ENCODE measurements around the gene DNAJB8. TPM values are rescaled to one million over a fixed set of nuclear protein-coding genes. Genes with fewer than 3 reads are reported as not detected.
A peak's percentile ranks its signal among the peaks of the same experiment; 100 is the strongest.

DNAJB8 gene
- total RNA-seq, 1 donor from 2014 or later, result not detected

GRCh38 chr3:128468285-128468790 is 1.6 kb upstream of the DNAJB8 start:
- no peak for DNase-seq (ENCODE audit: low read depth, low spot score)

DNA sequence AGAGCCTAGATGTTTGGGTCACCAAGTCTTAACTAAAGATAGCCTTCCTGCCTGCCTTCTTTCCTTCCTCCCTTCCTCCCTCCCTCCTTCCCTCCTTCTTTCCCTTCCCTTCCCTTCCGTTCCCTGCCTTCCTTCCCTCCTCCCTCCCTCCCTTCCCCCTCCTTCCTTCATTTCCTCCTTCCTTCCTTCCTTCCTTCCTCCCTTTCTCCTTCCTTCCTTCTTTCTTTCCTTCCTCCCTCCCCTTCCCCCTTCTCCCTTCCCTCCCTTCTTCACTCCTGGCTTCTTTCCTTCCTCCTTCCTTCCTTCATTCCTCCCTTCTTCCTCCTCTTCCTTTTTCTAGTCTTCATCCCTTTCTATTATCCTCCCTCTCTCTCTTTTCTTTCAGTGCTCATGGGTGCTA is 2.0 kb downstream of the DNAJB8 start:
- DNase-seq (ENCODE audit: low read depth, low spot score), result no peak

DNA sequence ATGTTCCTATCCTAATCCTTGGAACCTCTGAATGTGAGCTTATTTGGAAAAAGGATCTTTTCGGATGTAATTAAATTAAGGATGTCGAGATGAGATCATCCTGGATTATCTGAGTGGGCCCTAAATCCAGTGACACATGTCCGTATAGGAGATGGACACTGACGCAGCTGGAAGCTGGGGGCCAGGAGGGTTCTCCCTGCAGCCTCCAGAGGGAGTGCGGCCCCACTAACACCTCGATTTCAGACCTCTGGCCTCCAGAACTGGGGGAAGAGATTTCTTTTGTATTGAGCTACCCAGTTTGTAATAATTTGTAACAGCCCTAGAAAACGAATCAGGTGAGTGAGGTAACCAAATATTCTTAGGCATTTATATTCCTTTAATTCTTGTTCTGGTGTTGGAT is 2.5 kb downstream of the DNAJB8 start:
- no peak for DNase-seq (ENCODE audit: low read depth, low spot score)

GRCh38 chr3:128463771-128464170 is 2.9 kb downstream of the DNAJB8 start:
- no peak for DNase-seq (ENCODE audit: low read depth, low spot score)

- DNase-seq (ENCODE audit: low read depth, low spot score), result no peak
Observed at GRCh38 chr3:128463354-128463753, 3.3 kb downstream of the DNAJB8 start.

DNA sequence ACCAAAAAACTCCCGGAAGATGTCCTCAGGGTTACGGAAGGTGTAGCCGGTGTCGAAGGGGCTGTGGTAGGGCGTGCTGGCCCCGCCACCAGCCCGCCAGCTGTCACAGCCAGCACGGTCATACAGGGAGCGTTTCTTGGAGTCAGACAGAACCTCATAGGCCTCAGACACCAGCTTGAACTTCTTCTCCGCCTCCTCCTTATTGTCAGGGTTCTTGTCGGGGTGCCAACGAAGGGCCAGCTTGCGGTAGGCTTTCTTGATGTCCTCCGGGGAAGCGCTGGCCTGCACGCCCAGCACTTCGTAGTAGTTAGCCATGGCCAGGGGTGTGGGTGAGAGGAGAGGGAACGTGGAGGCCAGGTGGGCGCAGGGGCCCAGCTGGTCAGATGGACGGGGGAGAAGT is 3.8 kb downstream of the DNAJB8 start:
- DNase-seq (ENCODE audit: low read depth, low spot score), result no peak

- DNase-seq (ENCODE audit: low read depth, low spot score), result no peak
Observed at GRCh38 chr3:128462341-128462910, 4.3 kb downstream of the DNAJB8 start.

DNA sequence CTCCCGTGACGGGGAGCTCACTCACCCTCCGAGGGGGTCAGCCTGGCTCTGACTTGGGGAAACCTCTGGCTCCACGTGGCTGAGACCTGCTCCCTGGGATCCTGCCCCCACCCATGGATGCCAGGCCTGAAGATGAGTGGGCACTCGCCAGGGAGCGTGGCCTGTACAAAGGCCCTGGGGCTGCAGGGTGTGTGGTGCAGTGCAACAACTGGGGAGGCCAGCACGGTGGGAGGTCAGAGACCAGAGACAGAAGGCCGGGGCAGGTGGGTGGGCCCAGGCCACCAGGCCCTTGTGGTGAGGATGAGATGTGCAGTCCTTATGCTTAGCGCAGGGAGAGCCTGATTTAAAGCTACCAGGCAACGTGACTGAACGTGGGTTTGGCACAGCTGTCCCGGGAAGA is 5.0 kb downstream of the DNAJB8 start:
- DNase-seq (ENCODE audit: low read depth, low spot score), result no peak

GRCh38 chr3:128459461-128459820 is 7.2 kb downstream of the DNAJB8 start:
- DNase-seq (ENCODE audit: low read depth, low spot score), result no peak

GRCh38 chr3:128458746-128459460 is 7.8 kb downstream of the DNAJB8 start:
- no peak for DNase-seq (ENCODE audit: low read depth, low spot score)

DNA sequence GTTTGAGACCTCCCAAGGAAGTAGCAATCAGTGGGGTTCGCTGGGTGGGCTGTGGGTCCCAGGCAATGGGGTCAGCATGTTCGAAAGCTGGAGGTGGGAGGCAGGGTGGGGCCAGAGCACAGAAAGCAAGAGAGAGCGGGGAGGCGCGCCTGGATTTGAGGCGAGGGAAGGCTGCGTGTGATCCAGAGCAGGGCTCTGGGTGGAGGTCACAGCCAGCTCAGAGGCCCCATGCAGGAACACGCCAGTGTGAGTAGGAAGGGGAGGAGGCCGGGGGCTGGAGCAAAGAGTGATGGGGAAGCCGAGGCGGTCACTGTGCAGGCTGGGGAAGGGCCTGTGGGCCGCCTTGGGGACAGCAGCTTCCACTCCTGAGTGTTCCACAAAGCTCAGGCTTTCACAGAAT is 8.8 kb downstream of the DNAJB8 start:
- DNase-seq (ENCODE audit: low read depth, low spot score), result no peak

DNA sequence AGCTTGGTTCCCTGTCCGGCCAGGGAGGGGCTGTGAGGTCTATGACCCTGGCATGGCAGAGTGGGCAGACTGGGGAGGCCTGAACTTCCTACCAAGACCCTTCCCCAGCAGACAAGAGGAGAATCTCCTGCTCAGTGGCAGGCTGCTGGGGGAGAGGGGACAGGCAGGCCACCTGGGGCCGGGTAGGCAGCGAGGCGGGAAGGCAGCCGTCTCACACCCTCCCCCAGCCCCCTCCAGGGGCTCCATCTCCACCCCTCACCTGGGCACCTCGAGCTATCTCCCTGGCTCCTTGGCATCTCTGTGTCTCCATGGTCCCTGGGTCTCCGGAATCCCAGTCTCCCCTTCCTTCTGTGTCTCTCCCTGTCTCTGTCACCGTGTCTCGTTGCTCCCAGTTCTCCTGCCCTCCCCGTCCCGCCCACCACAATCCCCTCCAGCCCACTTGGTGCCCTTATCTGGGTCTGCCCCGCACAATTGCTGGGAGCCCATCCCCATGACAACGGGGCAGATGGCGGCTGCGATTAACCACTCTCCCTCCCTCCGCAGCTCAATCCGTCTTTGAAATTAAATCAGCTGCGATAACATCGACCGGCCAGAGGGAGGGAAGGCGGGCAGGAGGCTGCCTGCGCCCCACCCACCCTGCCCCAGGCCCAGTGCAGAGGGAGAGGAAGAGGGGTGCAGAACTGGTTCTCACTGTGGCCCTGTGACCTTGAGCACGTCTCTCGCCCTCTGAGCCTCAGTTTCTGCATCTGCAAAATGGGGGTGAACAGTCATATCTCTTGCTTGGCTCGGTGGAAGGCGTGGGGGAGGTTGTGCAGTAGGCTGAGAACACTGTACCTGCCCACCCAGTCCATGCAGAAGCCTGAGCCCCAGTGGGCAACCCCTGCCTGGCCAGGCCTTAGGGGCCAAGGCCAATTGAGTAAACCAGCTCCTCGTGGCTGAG is 9.6 kb downstream of the DNAJB8 start:
- DNase-seq (ENCODE audit: low read depth, low spot score), result no peak

DNA sequence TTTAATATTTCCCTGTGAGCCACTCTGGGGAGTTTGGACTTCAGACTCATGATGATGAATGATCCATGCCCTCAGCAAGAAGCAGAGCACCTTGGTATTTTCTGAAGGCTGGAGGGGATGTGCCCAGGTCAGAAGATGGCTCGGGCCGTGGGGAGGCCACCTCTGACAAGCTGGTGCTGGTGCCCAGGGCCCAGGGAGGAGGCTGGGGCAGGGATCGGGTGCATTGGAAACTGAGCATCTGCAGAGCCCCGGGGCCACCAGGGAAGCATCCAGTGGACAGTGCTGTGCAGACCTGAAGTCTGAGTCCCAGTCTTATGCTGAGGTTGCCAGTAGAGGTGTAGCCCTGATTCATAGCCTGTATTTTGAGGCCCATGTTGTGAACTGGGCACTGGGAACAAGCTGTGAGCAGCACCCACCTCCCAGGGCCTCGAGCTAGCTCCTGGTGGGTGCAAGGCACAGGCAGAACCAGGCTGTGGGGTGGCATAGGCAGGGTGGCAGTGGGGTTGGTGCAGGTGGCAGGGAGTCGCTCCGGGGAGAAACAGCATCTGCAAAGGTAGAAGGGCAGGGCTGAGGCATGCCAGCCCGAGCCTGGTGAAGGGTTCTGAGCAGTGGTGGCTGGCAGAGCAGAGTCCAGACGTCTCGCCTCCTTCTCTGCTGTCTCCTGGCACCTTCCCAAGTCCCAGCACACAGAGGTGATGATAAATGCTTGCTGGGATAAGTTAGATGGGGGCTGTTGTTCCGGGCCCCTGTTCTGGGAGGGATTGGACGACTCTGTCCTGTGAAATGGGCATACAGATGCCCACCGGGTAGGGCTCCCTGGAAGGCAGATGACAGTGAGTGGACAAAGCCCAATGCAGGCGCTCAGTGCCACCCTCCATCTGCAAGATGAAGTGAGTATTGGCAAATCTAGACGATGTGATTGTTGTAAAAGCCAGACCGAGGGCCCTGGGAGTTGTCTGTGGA is 10.6 kb downstream of the DNAJB8 start:
- DNase-seq (ENCODE audit: low read depth, low spot score), result no peak

- DNase-seq (ENCODE audit: low read depth, low spot score), result no peak
Observed at GRCh38 chr3:128455116-128455515, 11.6 kb downstream of the DNAJB8 start.

DNA sequence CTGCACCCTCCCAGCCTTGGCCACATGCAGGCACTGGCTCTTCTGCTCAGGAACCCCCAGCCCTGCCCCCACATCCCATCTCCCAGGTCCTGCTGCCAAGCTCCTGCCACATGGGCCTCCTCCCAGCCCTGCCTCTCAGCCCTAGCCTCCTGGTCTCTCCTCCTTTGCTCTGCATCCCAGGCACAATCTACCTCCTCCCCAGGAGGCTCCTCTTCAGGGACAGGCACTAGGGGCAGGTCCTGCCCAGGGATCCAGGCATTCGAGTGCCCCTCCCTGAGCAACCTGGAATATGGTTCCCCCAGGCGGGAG is 12.4 kb downstream of the DNAJB8 start:
- DNase-seq (ENCODE audit: low read depth, low spot score), result no peak

GRCh38 chr3:128453501-128454309 is 13.0 kb downstream of the DNAJB8 start:
- DNase-seq (ENCODE audit: low read depth, low spot score), result no peak

DNA sequence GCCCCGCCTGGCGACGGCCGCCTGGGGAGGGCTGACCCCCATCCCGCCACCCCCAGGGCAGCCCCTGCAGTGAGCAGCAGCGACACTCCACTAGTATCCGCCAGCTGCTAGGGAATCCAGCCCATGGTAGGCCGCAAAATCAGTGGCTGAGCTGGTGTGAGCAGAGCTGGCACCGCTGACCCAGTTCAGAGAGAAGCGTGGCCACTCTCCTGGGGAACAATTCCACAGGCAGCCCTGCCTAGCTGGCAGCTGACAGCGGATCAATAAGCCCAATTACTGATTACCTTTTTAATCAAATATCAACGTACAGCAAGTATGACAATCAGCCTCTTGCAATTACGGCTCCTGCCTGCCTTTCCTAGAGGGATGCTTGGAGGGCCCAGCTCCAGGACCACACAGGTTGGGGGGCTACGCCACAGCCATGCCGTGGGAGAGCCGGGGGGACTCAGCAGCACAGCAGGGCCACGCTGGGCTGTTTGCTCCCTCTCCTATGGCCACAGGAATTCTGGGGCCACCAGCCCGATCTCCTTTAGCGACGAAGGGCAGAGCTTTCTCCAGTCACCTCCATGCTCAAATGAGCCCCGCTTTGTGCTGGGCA is 13.9 kb downstream of the DNAJB8 start:
- DNase-seq (ENCODE audit: low read depth, low spot score), result no peak

DNA sequence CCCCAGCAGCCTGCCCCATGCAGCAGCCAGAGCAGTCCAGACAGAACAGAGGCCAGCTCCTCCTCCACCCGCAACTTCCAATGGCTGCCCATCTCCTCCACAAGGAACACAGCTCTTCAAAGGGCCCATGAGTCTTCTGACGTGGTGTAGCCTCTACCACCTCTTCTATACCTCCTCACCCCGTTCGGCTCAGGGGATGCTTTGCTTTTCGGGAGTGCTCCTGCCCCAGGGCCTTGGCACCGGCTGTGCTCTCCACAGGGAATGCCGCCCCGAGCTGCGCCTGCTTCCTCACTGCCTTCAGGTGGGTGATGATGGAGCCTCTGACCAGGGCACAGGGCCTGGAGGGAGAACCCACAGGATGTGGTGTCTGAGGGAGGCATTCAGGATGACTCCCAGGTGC is 14.6 kb downstream of the DNAJB8 start:
- DNase-seq (ENCODE audit: low read depth, low spot score), result no peak

- DNase-seq (ENCODE audit: low read depth, low spot score), result peak; percentile 15
Observed at GRCh38 chr3:128449111-128449638, 17.5 kb downstream of the DNAJB8 start.

DNA sequence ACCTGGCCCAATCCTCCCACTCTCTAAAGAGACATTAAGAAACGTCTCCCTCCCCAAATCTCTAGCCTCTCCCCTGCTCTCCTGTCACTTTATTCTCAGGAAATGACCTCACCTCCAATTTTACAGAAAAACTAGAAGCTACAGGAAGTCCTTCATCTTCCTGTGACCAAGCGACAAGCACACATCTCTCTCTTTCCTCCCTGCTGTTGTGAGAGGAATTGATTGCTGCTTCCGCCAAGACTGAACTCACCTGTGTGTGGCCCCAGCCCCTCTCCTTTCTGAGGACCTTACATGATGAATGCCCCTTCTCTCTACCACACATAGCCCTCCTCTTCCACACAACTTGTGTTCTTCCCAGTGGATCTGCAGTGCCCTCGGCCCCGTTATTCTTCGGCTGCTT is 18.2 kb downstream of the DNAJB8 start:
- no peak for DNase-seq (ENCODE audit: low read depth, low spot score)

All from pulmonary artery endothelial cell (primary cell).